ENCODE results near the gene FAT1.
A peak's percentile ranks its signal among the peaks of the same experiment; 100 is the strongest.

FAT1 gene

DNA sequence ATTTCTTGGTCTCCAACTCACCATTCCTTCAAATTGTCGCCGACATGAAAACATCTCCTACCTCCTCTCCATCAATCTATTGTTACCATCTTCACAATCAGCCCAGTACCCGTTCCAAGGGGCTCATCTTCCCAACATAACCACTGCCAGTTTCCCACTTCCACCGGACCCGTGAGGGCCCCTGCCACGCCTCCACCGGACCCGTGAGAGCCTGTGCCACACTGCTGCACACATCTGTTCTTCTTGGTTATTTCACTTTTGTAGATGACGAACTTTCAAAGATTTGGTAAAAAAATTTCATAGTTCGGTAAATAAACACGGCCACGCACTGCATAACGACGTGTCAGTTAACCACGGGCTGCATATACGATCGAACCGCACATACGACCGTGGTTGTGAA, 65.0 kb downstream of the FAT1 start:
- H3K4me3 ChIP-seq (replicated peaks; ENCODE audit: low read depth, low read length), result no peak overlapping the region
- no peak for TF ChIP-seq CTCF (IDR thresholded peaks at IDR 0.05; ENCODE audit: low read length, missing control alignments)
- no peak for DNase-seq (ENCODE audit: low read depth)

GRCh38 chr4:186657764-186658163, 65.9 kb downstream of the FAT1 start:
- no peak for TF ChIP-seq CTCF (IDR thresholded peaks at IDR 0.05; ENCODE audit: low read length, missing control alignments)
- peak; percentile 44 for DNase-seq (ENCODE audit: low read depth)
- H3K4me3 ChIP-seq (replicated peaks; ENCODE audit: low read depth, low read length), result no peak overlapping the region

DNA sequence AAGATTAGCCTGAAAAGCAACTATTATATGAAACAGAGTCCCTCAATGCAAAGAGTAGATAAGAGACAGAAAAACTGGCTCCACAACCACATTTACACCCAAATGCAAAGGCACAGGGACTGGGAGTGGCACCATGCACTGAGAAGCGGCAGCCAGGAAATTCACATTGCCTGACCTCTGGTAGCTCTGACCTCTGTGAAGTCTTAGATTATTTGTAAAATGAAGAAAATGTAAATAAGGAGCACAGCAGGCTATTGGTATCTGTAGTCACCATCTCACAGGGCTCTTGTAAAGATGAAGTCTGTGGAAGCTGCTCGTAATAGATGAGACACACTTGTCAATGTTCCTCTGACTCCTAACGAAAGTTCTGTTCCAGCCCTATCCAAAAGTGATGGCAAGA, 69.7 kb downstream of the FAT1 start:
- no peak for TF ChIP-seq CTCF (IDR thresholded peaks at IDR 0.05; ENCODE audit: low read length, missing control alignments)
- no peak for DNase-seq (ENCODE audit: low read depth)

DNA sequence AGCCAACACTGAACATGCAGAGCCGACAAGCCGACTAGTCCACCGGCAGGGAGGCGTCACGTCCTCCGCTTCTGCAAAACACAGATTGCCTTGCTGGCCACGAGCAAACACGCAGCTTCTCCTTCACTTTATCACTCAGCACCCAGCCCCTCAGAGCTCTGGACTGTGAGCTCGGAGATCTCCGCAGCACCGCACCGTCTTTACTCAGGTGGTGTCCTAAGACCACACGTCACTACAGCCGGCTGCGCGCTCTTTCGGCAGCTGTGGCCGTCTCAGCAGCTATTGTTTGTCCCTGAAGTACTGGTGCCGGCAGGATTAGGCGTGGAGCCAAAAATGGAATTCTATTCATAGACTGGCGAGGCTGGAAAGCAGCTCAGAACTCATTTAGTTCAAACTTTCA, 72.0 kb downstream of the FAT1 start:
- DNase-seq (ENCODE audit: low read depth), result peak; percentile 21
- H3K4me3 ChIP-seq (replicated peaks; ENCODE audit: low read depth, low read length), result no peak overlapping the region
- no peak for TF ChIP-seq CTCF (IDR thresholded peaks at IDR 0.05; ENCODE audit: low read length, missing control alignments)

More for the DNA sequence above, 69.7 kb downstream of the FAT1 start:
- no peak overlapping the region for H3K4me3 ChIP-seq (replicated peaks; ENCODE audit: low read depth, low read length)

DNA sequence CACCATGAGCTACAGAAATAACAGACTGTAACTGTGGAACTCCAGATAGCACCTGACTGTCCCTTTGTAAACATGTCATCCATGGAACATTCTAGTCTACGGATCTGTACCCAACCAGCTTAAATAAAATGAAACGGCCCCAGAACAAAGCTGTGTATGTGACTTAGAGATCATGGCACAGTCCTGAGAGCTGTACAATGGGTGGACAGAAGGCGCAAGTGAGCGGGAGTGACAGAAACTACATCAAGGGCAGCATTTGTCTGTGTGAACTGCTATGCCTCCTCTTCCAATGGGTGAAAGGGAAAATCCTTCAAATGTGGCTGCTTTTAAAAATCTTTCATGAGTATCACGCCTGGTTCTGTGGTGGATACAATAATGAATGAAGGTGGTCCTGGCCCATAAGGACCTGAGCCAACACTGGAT, 72.5 kb downstream of the FAT1 start:
- no peak for DNase-seq (ENCODE audit: low read depth)
- no peak overlapping the region for H3K4me3 ChIP-seq (replicated peaks; ENCODE audit: low read depth, low read length)
- no peak for TF ChIP-seq CTCF (IDR thresholded peaks at IDR 0.05; ENCODE audit: low read length, missing control alignments)

- no peak for DNase-seq (ENCODE audit: low read depth)
- H3K4me3 ChIP-seq (replicated peaks; ENCODE audit: low read depth, low read length), result no peak overlapping the region
- no peak for TF ChIP-seq CTCF (IDR thresholded peaks at IDR 0.05; ENCODE audit: low read length, missing control alignments)
Observed at GRCh38 chr4:186650401-186651180, 73.1 kb downstream of the FAT1 start.

DNA sequence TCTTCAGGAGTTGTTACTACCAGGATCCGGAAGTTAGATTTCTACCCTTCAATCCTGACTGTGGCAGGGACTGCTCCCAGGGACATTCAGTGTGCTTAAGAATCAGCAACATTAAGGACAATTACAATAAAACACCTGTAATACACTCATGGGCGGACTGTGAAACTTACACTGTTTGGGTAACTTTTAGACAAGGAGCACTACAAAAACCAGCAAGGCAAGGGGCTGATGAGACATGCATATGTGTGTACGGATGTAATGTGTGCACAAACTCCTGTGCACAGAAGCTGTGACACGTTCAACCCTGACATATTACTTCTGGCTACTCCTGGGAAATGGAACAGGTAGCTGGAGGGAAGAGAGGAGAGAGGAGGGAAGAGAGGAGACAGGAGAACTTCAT, 75.8 kb downstream of the FAT1 start:
- TF ChIP-seq CTCF (IDR thresholded peaks at IDR 0.05; ENCODE audit: low read length, missing control alignments), result no peak
- no peak for DNase-seq (ENCODE audit: low read depth)
- H3K4me3 ChIP-seq (replicated peaks; ENCODE audit: low read depth, low read length), result no peak overlapping the region

Measured in fibroblast of pulmonary artery (primary cell).